ENCODE measurements around the gene DNAAF9.

The DNAAF9 gene

GRCh38 chr20:3364323-3365013 lies 43.0 kb downstream of the DNAAF9 start:
- DNase-seq: no peak

- no peak for DNase-seq
Measured at GRCh38 chr20:3360752-3361151, 46.7 kb downstream of the DNAAF9 start.

DNA sequence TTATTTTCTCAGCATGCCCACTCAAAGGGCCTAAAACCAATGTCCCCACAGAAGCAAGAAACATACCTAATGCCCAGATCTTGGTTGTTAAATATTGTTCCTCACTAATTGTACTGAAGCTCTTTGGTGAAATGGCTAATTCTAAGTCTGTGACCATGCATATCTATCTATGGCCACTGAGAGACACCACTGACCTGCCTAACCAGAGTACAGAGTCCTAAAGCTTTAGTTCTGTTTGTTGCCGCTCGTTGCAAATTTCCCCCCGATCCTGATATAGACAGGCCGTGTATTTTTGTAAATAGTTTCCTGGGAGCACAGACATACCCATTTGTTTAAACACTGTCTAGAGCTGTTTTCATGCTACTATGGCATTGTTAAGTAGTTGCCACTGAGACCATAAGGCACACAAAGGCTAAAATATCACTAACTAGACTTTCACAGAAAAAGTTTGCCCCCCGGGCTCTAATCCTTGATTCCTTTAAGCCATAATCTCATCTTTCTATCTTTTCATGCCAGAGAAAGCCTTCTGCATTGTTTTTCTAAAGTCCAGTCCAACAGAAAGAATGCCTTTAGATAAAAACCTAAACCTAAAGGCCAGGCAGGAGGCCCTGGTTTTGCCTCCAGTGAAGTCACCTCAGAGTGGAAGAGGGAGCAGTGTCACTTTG lies 48.7 kb downstream of the DNAAF9 start:
- DNase-seq: no peak
